HepG2 (cell line): ENCODE results near the gene VEGFC. TPM values are rescaled to one million over a fixed set of nuclear protein-coding genes. Genes with fewer than 3 reads are reported as not detected.

Experiments used
- KLF13 ChIP-seq: sonication (generic); formaldehyde crosslinking; IDR thresholded peaks from 2 replicates; pipeline ENCODE4 v1.4.0; 2020; ENCODE audit warnings: mild to moderate bottlenecking, missing genetic modification reagents
- ZNF556 ChIP-seq: sonication (generic); formaldehyde crosslinking; IDR thresholded peaks from 2 replicates; pipeline ENCODE4 v1.4.0; 2020; ENCODE audit warnings: mild to moderate bottlenecking, missing genetic modification reagents, borderline replicate concordance
- ZNF598 ChIP-seq: sonication (generic); formaldehyde crosslinking; IDR thresholded peaks from 2 replicates; pipeline ENCODE4 v1.5.1; 2020; ENCODE audit warnings: mild to moderate bottlenecking, missing genetic modification reagents, borderline replicate concordance
- polyA plus RNA-seq, 8 experiments: library from polyadenylated mRNA; depleted of rRNA in 3 of 8; stranded (reverse) in 7 of 8; unstranded in 1 of 8; fragments of >200 nt; fragmentation: Illumina TruSeq in 4 of 8; extraction: Trizol in 4 of 8; gene quantifications; 2 replicates each; pipeline versions ENCODE4 v1.2.1 to v1.2.3, GENCODE V29; 2011 to 2016; ENCODE audit warnings: low read depth in 4 of 8, missing spikeins in 1 of 8, mixed read lengths in 1 of 8; ENCODE audit not compliant: insufficient read depth in 1 of 8
- total RNA-seq, 5 experiments: library from RNA; depleted of rRNA; stranded (reverse); fragments of >200 nt; fragmentation: Illumina TruSeq; extraction: Trizol; gene quantifications; 2 replicates each; pipeline ENCODE4 v1.2.3, GENCODE V29; 2016; ENCODE audit warnings: low read depth in 1 of 5
- TF ChIP-seq, protein P1 (sequence below): sonication (generic); formaldehyde crosslinking; IDR thresholded peaks from 2 replicates; pipeline ENCODE4 v1.4.0; 2020; ENCODE audit warnings: missing genetic modification reagents
- TF ChIP-seq, protein P2 (sequence below): sonication (generic); formaldehyde crosslinking; conservative IDR thresholded peaks from 2 replicates; pipeline ENCODE4 v1.8.0; 2022; ENCODE audit warnings: mild to moderate bottlenecking, moderate library complexity, missing genetic modification reagents
- TF ChIP-seq, protein P3 (sequence below): sonication (generic); formaldehyde crosslinking; IDR thresholded peaks from 2 replicates; pipeline ENCODE4 v1.5.0; 2020; ENCODE audit warnings: mild to moderate bottlenecking, low read depth, missing genetic modification reagents, borderline replicate concordance
- TF ChIP-seq, protein P4 (sequence below): sonication (generic); formaldehyde crosslinking; IDR thresholded peaks from 2 replicates; pipeline ENCODE4 v1.5.0; 2020; ENCODE audit warnings: mild to moderate bottlenecking, missing genetic modification reagents, borderline replicate concordance

The VEGFC gene
- total and polyA plus RNA-seq, 2 of the 13 experiments (the other 11 are each of a cell fraction or from before 2014, with no cell fraction given), result not detected

DNA sequence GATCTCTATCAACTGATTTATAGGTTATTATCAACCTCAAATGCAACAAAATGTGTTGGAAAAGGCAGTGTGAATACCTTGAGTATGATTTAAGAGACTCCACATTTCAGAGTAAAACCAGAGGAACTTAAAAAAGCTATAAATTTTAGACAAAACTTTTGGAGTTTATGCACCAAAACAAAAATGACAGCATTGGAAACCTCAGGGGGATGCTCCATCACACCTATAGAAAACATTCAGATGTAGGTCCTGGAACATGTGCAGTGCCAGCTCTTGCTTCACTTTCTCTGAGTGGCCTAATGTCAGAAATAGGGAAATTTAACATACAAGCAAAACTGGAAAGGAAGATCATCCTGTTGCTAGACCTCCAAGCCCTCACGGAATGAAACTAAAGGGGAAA lies 5.8 kb upstream of the VEGFC start (continued):
- TF ChIP-seq, protein P1, sequence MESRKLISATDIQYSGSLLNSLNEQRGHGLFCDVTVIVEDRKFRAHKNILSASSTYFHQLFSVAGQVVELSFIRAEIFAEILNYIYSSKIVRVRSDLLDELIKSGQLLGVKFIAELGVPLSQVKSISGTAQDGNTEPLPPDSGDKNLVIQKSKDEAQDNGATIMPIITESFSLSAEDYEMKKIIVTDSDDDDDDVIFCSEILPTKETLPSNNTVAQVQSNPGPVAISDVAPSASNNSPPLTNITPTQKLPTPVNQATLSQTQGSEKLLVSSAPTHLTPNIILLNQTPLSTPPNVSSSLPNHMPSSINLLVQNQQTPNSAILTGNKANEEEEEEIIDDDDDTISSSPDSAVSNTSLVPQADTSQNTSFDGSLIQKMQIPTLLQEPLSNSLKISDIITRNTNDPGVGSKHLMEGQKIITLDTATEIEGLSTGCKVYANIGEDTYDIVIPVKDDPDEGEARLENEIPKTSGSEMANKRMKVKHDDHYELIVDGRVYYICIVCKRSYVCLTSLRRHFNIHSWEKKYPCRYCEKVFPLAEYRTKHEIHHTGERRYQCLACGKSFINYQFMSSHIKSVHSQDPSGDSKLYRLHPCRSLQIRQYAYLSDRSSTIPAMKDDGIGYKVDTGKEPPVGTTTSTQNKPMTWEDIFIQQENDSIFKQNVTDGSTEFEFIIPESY (CRISPR knock-in tag), result no peak
- TF ChIP-seq, protein P2, sequence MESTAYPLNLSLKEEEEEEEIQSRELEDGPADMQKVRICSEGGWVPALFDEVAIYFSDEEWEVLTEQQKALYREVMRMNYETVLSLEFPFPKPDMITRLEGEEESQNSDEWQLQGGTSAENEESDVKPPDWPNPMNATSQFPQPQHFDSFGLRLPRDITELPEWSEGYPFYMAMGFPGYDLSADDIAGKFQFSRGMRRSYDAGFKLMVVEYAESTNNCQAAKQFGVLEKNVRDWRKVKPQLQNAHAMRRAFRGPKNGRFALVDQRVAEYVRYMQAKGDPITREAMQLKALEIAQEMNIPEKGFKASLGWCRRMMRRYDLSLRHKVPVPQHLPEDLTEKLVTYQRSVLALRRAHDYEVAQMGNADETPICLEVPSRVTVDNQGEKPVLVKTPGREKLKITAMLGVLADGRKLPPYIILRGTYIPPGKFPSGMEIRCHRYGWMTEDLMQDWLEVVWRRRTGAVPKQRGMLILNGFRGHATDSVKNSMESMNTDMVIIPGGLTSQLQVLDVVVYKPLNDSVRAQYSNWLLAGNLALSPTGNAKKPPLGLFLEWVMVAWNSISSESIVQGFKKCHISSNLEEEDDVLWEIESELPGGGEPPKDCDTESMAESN (CRISPR knock-in tag), result no peak
- no peak for TF ChIP-seq KLF13
- TF ChIP-seq, protein P3, sequence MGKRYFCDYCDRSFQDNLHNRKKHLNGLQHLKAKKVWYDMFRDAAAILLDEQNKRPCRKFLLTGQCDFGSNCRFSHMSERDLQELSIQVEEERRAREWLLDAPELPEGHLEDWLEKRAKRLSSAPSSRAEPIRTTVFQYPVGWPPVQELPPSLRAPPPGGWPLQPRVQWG (CRISPR knock-in tag), result no peak
- no peak for TF ChIP-seq ZNF598
- TF ChIP-seq ZNF556, result no peak
- TF ChIP-seq, protein P4, sequence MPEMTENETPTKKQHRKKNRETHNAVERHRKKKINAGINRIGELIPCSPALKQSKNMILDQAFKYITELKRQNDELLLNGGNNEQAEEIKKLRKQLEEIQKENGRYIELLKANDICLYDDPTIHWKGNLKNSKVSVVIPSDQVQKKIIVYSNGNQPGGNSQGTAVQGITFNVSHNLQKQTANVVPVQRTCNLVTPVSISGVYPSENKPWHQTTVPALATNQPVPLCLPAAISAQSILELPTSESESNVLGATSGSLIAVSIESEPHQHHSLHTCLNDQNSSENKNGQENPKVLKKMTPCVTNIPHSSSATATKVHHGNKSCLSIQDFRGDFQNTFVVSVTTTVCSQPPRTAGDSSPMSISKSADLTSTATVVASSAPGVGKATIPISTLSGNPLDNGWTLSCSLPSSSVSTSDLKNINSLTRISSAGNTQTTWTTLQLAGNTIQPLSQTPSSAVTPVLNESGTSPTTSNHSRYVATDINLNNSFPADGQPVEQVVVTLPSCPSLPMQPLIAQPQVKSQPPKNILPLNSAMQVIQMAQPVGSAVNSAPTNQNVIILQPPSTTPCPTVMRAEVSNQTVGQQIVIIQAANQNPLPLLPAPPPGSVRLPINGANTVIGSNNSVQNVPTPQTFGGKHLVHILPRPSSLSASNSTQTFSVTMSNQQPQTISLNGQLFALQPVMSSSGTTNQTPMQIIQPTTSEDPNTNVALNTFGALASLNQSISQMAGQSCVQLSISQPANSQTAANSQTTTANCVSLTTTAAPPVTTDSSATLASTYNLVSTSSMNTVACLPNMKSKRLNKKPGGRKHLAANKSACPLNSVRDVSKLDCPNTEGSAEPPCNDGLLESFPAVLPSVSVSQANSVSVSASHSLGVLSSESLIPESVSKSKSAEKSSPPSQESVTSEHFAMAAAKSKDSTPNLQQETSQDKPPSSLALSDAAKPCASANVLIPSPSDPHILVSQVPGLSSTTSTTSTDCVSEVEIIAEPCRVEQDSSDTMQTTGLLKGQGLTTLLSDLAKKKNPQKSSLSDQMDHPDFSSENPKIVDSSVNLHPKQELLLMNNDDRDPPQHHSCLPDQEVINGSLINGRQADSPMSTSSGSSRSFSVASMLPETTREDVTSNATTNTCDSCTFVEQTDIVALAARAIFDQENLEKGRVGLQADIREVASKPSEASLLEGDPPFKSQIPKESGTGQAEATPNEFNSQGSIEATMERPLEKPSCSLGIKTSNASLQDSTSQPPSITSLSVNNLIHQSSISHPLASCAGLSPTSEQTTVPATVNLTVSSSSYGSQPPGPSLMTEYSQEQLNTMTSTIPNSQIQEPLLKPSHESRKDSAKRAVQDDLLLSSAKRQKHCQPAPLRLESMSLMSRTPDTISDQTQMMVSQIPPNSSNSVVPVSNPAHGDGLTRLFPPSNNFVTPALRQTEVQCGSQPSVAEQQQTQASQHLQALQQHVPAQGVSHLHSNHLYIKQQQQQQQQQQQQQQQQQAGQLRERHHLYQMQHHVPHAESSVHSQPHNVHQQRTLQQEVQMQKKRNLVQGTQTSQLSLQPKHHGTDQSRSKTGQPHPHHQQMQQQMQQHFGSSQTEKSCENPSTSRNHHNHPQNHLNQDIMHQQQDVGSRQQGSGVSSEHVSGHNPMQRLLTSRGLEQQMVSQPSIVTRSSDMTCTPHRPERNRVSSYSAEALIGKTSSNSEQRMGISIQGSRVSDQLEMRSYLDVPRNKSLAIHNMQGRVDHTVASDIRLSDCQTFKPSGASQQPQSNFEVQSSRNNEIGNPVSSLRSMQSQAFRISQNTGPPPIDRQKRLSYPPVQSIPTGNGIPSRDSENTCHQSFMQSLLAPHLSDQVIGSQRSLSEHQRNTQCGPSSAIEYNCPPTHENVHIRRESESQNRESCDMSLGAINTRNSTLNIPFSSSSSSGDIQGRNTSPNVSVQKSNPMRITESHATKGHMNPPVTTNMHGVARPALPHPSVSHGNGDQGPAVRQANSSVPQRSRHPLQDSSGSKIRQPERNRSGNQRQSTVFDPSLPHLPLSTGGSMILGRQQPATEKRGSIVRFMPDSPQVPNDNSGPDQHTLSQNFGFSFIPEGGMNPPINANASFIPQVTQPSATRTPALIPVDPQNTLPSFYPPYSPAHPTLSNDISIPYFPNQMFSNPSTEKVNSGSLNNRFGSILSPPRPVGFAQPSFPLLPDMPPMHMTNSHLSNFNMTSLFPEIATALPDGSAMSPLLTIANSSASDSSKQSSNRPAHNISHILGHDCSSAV (CRISPR knock-in tag), result no peak
